ENCODE data around the gene AXL. TPM values are rescaled to one million over a fixed set of nuclear protein-coding genes. Genes with fewer than 3 reads are reported as not detected.

Gene AXL
- total RNA-seq, 1 donor: 360 TPM

DNA sequence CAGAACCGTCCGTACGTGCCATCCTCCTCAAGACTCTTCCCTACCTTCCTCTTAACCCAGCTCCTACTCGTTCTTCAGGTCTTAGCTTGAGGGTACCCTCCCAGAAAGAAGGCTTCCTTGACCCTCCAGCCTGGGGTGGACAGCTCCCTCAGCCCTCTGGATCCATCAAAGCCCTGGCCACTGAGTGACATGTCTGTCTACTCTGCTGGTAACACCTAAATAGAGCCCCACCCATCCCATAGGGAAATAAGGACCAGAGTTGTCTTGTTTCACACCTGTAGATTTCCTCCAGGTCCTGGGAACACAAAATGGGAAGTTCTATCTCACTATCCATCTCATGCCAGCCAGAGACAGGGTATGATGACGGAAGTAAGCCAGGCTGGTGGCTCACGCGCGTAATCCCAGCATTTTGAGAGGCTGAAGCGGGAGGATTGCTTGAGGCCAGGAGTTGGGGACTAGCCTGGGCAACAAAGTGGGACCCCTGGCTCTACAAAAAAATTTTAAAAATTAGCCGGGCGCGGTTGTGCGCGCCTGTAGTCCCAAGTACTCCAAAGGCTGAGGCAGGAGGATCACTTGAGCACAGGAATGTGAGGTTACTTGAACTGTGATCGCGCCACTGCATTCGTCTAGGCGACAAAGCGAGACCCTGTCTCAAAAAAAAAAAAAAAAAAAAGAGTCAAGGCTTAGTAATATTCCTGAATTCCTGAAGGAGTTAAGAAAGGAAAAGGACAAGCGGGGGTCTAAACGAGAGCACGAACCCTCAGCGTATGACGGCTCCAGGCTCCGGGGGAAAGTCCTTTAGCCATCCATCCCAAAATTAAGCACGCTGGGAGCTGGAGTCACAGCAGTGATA, 90.4 kb downstream of the AXL start:
- peak; percentile 37 for DNase-seq (ENCODE audit: low read depth)
- H3K4me3 ChIP-seq (ENCODE audit: low read depth, low read length): peak overlapping the region; percentile 87
- TF ChIP-seq, protein P1, sequence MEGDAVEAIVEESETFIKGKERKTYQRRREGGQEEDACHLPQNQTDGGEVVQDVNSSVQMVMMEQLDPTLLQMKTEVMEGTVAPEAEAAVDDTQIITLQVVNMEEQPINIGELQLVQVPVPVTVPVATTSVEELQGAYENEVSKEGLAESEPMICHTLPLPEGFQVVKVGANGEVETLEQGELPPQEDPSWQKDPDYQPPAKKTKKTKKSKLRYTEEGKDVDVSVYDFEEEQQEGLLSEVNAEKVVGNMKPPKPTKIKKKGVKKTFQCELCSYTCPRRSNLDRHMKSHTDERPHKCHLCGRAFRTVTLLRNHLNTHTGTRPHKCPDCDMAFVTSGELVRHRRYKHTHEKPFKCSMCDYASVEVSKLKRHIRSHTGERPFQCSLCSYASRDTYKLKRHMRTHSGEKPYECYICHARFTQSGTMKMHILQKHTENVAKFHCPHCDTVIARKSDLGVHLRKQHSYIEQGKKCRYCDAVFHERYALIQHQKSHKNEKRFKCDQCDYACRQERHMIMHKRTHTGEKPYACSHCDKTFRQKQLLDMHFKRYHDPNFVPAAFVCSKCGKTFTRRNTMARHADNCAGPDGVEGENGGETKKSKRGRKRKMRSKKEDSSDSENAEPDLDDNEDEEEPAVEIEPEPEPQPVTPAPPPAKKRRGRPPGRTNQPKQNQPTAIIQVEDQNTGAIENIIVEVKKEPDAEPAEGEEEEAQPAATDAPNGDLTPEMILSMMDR (IDR thresholded peaks at IDR 0.05; ENCODE audit: insufficient read depth, low read depth, low read length): no peak

- TF ChIP-seq, protein P1 (IDR thresholded peaks at IDR 0.05; ENCODE audit: insufficient read depth, low read depth, low read length): no peak
- DNase-seq (ENCODE audit: low read depth): peak; percentile 91
- peak within 1 kb of the TSS; percentile 87 for H3K4me3 ChIP-seq (ENCODE audit: low read depth, low read length)
These were observed 91.2 kb downstream of the AXL start, which contains the start of gene CCDC97 for GRCh38 chr19:41310033-41310831. TSS of gene CCDC97 (plus strand) at chr19:41310172. CDS start at chr19:41310311, 139 bp downstream.

DNA sequence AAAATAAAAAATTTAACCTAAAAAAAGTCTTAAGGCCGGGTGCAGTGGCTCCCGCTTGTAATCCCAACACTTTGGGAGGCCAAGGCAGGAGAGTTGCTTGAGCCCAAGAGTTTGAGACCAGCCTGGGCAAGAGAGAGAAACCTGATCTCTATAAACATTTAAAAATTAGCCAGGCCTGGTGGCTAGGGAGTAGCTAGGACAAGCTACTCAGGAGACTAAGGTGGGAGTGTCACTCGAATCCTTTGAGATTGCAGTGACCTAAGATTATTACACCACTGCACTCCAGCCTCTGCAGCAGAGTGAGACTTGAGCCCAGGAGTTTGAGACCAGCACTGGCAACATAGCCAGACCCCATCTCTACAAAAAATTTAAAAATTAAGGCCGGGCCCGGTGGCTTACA, 92.0 kb downstream of the AXL start:
- TF ChIP-seq, protein P1 (IDR thresholded peaks at IDR 0.05; ENCODE audit: insufficient read depth, low read depth, low read length): no peak
- peak; percentile 27 for DNase-seq (ENCODE audit: low read depth)
- H3K4me3 ChIP-seq (ENCODE audit: low read depth, low read length): peak overlapping the region; percentile 87

Small RNAs within 50 kb of the gene (small RNA-seq; reads per million reads assigned to genes)
- gene RN7SL34P: not detected

Other genes starting within 250 kb of the AXL start
- gene CYP2B6, start 227.9 kb upstream of the AXL start, total RNA-seq: not detected in 2 replicates
- not detected in 2 replicates for gene CYP2A13, start 130.8 kb upstream of the AXL start, total RNA-seq
- gene CYP2F1, start 104.8 kb upstream of the AXL start, total RNA-seq: not detected in 2 replicates
- 1.6 and 1.7 TPM in 2 replicates for gene CYP2S1, start 26.0 kb upstream of the AXL start, total RNA-seq
- gene HNRNPUL1, start 45.1 kb downstream of the AXL start, total RNA-seq: 123 and 128 TPM in 2 replicates
- gene CCDC97, start 90.9 kb downstream of the AXL start, total RNA-seq: 9.7 and 11.2 TPM in 2 replicates
- 7.8 and 16.8 TPM in 2 replicates for gene TGFB1, start 134.7 kb downstream of the AXL start, total RNA-seq
- gene B9D2, start 144.9 kb downstream of the AXL start, total RNA-seq: 3.5 and 4.5 TPM in 2 replicates
- gene TMEM91, start 157.3 kb downstream of the AXL start, total RNA-seq: 2.6 and 5.5 TPM in 2 replicates
- 12.5 and 15.1 TPM in 2 replicates for gene EXOSC5, start 178.1 kb downstream of the AXL start, total RNA-seq
- gene BCKDHA, start 178.6 kb downstream of the AXL start, total RNA-seq: 21.2 and 24.8 TPM in 2 replicates
- gene B3GNT8, start 208.2 kb downstream of the AXL start, total RNA-seq: 0.86 and 1.6 TPM in 2 replicates
- gene DMAC2, start 220.7 kb downstream of the AXL start, total RNA-seq: 39.3 and 43.2 TPM in 2 replicates
- not detected in 2 replicates for gene ERICH4, start 223.9 kb downstream of the AXL start, total RNA-seq

Data from fibroblast of villous mesenchyme (primary cell).